Caco-2 (cell line): ENCODE data around the gene FADS6. TPM values are rescaled to one million over a fixed set of nuclear protein-coding genes. Genes with fewer than 3 reads are reported as not detected.

Experiments
- BruUV-seq: library from RNA; stranded (reverse); fragments of 400-500 nt; replicated peaks from 2 replicates; lab custom pipeline; 2021; lab: Mats Ljungman, UMichigan
- CTCF ChIA-PET: fragments of 300-600 bp; sonication (Branson Sonifier 250); formaldehyde crosslinking; loops from one replicate; lab custom pipeline; 2022; ENCODE audit warnings: antibody characterized with exemption; lab: Charles Lee
- POLR2A ChIA-PET: fragments of 300-600 bp; sonication (Branson Sonifier 250); formaldehyde crosslinking; loops from one replicate; lab custom pipeline; 2022; ENCODE audit warnings: antibody characterized with exemption; lab: Charles Lee
- DNase-seq, 2 experiments: peaks; one replicate each; pipeline versions ENCODE4 v3.0.0 to v3.0.0-alpha.2; 2020 to 2022
- H3K27me3 ChIP-seq: replicated peaks from 2 replicates; pipeline ENCODE4 v1.6.0; 2011; ENCODE audit warnings: low read length; ENCODE audit not compliant: control insufficient read depth, insufficient read depth
- H3K36me3 ChIP-seq: 2 replicates; pipeline ENCODE4 v1.5.1; 2011; ENCODE audit warnings: low read length; ENCODE audit not compliant: control insufficient read depth, insufficient read depth
- H3K4me1 ChIP-seq: fragments of 250-450 bp; sonication (Bioruptor Pico); 2 replicates; pipeline ENCODE4 v1.5.1; 2020; ENCODE audit warnings: mild to moderate bottlenecking
- H3K4me3 ChIP-seq: 2 replicates; pipeline ENCODE4 v1.5.1; 2011; ENCODE audit warnings: low read depth, mild to moderate bottlenecking, control low read depth, low read length
- H3K9me3 ChIP-seq: fragments of 250-450 bp; sonication (Bioruptor Pico); 2 replicates; pipeline ENCODE4 v1.5.1; 2020; ENCODE audit warnings: mild to moderate bottlenecking, moderate library complexity
- H3K27ac Mint-ChIP-seq: one replicate; pipeline ENCODE4 v1.8.0; 2022; ENCODE audit warnings: mixed read lengths; ENCODE audit not compliant: unreplicated experiment
- H3K27me3 Mint-ChIP-seq: one replicate; pipeline ENCODE4 v1.8.0; 2022; ENCODE audit warnings: mixed read lengths; ENCODE audit not compliant: insufficient read depth, unreplicated experiment
- H3K36me3 Mint-ChIP-seq: one replicate; pipeline ENCODE4 v1.8.0; 2022; ENCODE audit warnings: mild to moderate bottlenecking, mixed read lengths; ENCODE audit not compliant: insufficient read depth, unreplicated experiment
- H3K4me1 Mint-ChIP-seq: one replicate; pipeline ENCODE4 v1.8.0; 2022; ENCODE audit warnings: low read depth, mixed read lengths; ENCODE audit not compliant: unreplicated experiment
- H3K4me3 Mint-ChIP-seq: one replicate; pipeline ENCODE4 v1.8.0; 2022; ENCODE audit warnings: mild to moderate bottlenecking, moderate library complexity, mixed read lengths; ENCODE audit not compliant: unreplicated experiment
- H3K9me3 Mint-ChIP-seq: one replicate; pipeline ENCODE4 v1.8.0; 2022; ENCODE audit warnings: mixed read lengths; ENCODE audit not compliant: unreplicated experiment
- intact Hi-C: fragments of 100-400 bp; cut with micrococcal nuclease; formaldehyde crosslinking; loops from one replicate; pipeline ENCODE4 v1.10.0; 2022; ENCODE audit not compliant: unreplicated experiment
- total RNA-seq: library from RNA; stranded (reverse); gene quantifications from 2 replicates; pipeline ENCODE4 v1.2.3, GENCODE V29; 2022
- TF ChIP-seq, protein P1 (sequence below), 2 experiments: fragments of 200-600 bp in 1 of 2; IDR thresholded peaks; 1 replicate in 1 of 2; 2 replicates in 1 of 2; pipeline versions ENCODE4 v1.5.1 to v1.8.0; 2011 to 2022; ENCODE audit warnings: antibody characterized with exemption in 1 of 2, control low read depth in 1 of 2, inconsistent platforms in 1 of 2, low read depth in 1 of 2, low read length in 1 of 2, mild to moderate bottlenecking in 1 of 2, moderate library complexity in 1 of 2; ENCODE audit not compliant: insufficient read depth in 1 of 2, severe bottlenecking in 1 of 2, unreplicated experiment in 1 of 2

Gene FADS6
- total RNA-seq, 1 experiment from 2014 or later: 2.6 TPM

DNA sequence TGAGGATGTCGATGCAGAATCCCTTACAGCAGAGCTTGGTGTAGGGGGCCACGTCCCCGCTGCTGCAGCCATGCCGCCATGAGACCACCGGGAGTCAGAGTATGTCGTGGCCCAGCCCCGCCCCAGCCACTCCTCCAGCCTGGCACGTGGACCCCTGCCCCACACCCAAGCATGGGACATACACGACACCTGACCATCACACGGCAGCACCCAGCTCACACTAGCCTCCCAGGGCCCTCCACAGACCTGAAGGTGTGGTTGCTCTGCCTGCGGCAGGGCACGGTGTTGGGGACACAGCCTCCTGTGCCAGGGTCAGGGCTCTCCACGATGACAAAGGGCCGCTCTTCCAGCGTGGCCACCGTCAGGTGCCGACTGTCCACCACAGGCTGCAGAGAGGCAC lies 43.1 kb downstream of the FADS6 start:
- Histone ChIP-seq H3K9me3 (no peaks in the 10 kb centered on the region), H3K4me3 (no peak overlapping the region), H3K4me1 (peaks cover 8% of the 10 kb centered on the region), H3K27me3 (no peaks in the 10 kb centered on the region), H3K36me3 (no peaks in the 10 kb centered on the region)
- Mint-ChIP-seq H3K9me3 (no peaks in the 10 kb centered on the region), H3K4me1 (peaks cover 7% of the 10 kb centered on the region), H3K36me3 (peaks cover 5% of the 10 kb centered on the region), H3K27ac (no peak overlapping the region), H3K27me3 (peaks cover 3% of the 10 kb centered on the region), H3K4me3 (no peak overlapping the region)
- ChIA-PET CTCF (interaction anchor here (1.5 to 4.1 kb wide), 2 partner anchors 9 to 12 kb away, joined by 5 to 43 read pairs; partner anchors contain the start of gene GRIN2C), POLR2A (no interaction called here)
- intact Hi-C loops: loop anchor here (10.0 kb wide), 1 partner anchor 196 kb away; no protein-coding TSS in a partner anchor
- TF ChIP-seq, protein P1, sequence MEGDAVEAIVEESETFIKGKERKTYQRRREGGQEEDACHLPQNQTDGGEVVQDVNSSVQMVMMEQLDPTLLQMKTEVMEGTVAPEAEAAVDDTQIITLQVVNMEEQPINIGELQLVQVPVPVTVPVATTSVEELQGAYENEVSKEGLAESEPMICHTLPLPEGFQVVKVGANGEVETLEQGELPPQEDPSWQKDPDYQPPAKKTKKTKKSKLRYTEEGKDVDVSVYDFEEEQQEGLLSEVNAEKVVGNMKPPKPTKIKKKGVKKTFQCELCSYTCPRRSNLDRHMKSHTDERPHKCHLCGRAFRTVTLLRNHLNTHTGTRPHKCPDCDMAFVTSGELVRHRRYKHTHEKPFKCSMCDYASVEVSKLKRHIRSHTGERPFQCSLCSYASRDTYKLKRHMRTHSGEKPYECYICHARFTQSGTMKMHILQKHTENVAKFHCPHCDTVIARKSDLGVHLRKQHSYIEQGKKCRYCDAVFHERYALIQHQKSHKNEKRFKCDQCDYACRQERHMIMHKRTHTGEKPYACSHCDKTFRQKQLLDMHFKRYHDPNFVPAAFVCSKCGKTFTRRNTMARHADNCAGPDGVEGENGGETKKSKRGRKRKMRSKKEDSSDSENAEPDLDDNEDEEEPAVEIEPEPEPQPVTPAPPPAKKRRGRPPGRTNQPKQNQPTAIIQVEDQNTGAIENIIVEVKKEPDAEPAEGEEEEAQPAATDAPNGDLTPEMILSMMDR (IDR thresholded peaks at IDR 0.05; ENCODE audit: insufficient read depth in 1 of 2, low read depth in 1 of 2, low read length in 1 of 2, severe bottlenecking in 1 of 2, unreplicated experiment in 1 of 2): no peak
- BruUV-seq: no TSS peak
- DNase-seq: no peak

DNA sequence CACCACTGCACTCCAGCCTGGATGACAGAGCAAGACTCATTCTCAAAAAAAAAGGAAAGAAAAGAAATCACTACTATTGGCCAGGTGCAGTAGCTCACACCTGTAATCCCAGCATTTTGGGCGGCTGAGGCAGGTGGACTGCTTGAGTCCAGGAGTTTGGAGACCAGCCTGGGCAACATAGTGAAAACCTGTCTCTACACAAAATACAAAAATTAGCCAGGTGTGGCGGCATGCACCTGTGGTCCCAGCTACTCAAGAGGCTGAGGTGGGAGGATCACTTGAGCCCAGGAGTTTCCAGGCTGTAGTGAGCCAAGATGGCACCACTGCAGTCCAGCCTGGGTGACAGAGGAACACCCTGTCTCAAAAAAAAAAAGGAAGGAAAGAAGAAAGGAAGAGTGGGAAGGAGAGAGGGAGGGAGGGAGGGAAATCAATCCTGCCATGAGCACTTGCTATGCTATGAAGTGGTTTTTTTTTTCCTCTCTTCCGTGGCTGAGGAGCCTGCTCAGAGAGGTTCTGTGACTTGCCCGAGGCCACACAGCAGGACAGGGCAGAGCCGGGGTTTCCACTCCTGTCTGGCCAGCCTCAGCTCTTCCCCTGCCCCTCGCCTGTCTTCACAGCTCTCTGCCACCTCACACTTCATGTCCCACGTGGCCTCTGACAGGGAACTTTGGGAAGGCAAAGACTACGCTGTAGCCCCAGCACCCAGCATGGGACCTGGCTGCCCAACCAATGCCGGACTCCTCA lies 44.6 kb downstream of the FADS6 start:
- Mint-ChIP-seq H3K36me3 (peaks cover 7% of the 10 kb centered on the region), H3K9me3 (no peaks in the 10 kb centered on the region), H3K4me3 (peak overlapping the region; percentile 42), H3K27ac (no peak overlapping the region), H3K27me3 (no peaks in the 10 kb centered on the region), H3K4me1 (peaks cover 7% of the 10 kb centered on the region)
- no peaks in the 10 kb centered on the region for H3K27me3 ChIP-seq
- no peaks in the 10 kb centered on the region for H3K36me3 ChIP-seq
- no peak for DNase-seq
- peaks cover 8% of the 10 kb centered on the region for H3K4me1 ChIP-seq
- TF ChIP-seq, protein P1 (IDR thresholded peaks at IDR 0.05; ENCODE audit: insufficient read depth in 1 of 2, low read depth in 1 of 2, low read length in 1 of 2, severe bottlenecking in 1 of 2, unreplicated experiment in 1 of 2): no peak
- no TSS peak for BruUV-seq
- CTCF ChIA-PET: no interaction called here
- no peaks in the 10 kb centered on the region for H3K9me3 ChIP-seq
- POLR2A ChIA-PET: no interaction called here
- H3K4me3 ChIP-seq: no peak overlapping the region
- intact Hi-C loops: no loop called here

DNA sequence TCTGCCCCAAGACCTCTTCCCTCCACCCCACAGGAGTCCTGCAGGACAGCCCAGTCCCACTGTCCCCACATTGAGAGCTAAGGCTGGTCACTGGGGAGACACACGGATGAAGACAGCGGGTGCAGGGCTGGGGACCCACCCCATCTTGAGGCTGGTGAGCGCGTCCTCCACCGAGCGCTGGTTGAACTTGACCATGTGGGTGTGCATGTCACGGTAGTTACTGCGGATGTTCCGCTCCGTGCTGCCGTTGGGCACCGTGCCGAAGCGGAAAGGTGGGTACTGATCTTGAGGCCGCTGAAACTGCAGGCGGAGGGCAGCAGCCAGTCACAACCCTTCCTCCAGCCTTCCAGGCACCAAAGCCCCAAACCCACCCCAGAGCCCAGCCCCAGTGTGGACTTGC lies 46.8 kb downstream of the FADS6 start:
- BruUV-seq: no TSS peak
- H3K4me1 ChIP-seq: no peaks in the 10 kb centered on the region
- no peak overlapping the region for H3K4me3 ChIP-seq
- no peak for DNase-seq
- no peaks in the 10 kb centered on the region for H3K9me3 ChIP-seq
- H3K27ac Mint-ChIP-seq: no peak overlapping the region
- POLR2A ChIA-PET: no interaction called here
- H3K27me3 ChIP-seq: no peaks in the 10 kb centered on the region
- no peaks in the 10 kb centered on the region for H3K27me3 Mint-ChIP-seq
- peaks cover 7% of the 10 kb centered on the region for H3K4me1 Mint-ChIP-seq
- no peaks in the 10 kb centered on the region for H3K36me3 ChIP-seq
- peaks cover 20% of the 10 kb centered on the region for H3K36me3 Mint-ChIP-seq
- H3K9me3 Mint-ChIP-seq: no peaks in the 10 kb centered on the region
- TF ChIP-seq, protein P1 (IDR thresholded peaks at IDR 0.05; ENCODE audit: insufficient read depth in 1 of 2, low read depth in 1 of 2, low read length in 1 of 2, severe bottlenecking in 1 of 2, unreplicated experiment in 1 of 2): no peak
- CTCF ChIA-PET: interaction anchor here (1.3 kb wide), 1 partner anchor 16 kb away, joined by 4 read pairs; no protein-coding TSS in a partner anchor
- intact Hi-C loops: no loop called here
- no peak overlapping the region for H3K4me3 Mint-ChIP-seq
